Measurements from ENCODE around the gene CSAG1. TPM values are rescaled to one million over a fixed set of nuclear protein-coding genes. Genes with fewer than 3 reads are reported as not detected.
A peak's percentile ranks its signal among the peaks of the same experiment; 100 is the strongest.
"Not testable (repeated sequence)": the region's sequence is repeated elsewhere in the genome, so short reads cannot be mapped to it uniquely, and the experiment has no call there.

CSAG1 gene, protein sequence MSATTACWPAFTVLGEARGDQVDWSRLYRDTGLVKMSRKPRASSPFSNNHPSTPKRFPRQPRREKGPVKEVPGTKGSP
- 12.9 and 20.9 TPM in 2 replicates for total RNA-seq (2014; rRNA removed; shearing (Covaris generic))

DNA sequence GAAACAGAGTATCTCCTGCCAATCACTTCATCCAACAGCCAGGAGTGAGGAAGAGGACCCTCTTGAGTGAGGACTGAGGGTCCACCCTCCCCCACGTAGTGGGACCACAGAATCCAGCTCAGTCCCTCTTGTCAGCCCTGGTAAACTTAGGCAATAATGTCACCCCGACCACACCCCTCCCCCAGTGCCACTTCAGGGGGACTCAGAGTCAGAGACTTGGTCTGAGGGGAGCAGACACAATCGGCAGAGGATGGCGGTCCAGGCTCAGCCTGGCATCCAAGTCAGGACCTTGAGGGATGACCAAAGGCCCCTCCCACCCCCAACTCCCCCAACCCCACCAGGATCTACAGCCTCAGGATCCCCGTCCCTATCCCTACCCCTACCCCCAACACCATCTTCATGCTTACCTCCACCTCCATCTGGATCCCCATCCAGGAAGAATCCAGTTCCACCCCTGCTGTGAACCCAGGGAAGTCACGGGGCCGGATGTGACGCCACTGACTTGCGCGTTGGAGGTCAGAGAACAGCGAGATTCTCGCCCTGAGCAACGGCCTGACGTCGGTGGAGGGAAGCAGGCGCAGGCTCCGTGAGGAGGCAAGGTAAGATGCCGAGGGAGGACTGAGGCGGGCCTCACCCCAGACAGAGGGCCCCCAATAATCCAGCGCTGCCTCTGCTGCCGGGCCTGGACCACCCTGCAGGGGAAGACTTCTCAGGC lies at the start of gene CSAG1, which contains the start of gene MAGEA12:
Gene CSAG1 (minus strand): TSS at position 461 of the 715 bp plus-strand sequence. CDS start 1,261 bp downstream, outside the sequence.
Gene MAGEA12 (plus strand): TSS at position 497 of the 715 bp plus-strand sequence. CDS start 2,405 bp downstream, outside the sequence.
- DNase-seq (ENCODE audit: low read depth), result peak; percentile 74

DNA sequence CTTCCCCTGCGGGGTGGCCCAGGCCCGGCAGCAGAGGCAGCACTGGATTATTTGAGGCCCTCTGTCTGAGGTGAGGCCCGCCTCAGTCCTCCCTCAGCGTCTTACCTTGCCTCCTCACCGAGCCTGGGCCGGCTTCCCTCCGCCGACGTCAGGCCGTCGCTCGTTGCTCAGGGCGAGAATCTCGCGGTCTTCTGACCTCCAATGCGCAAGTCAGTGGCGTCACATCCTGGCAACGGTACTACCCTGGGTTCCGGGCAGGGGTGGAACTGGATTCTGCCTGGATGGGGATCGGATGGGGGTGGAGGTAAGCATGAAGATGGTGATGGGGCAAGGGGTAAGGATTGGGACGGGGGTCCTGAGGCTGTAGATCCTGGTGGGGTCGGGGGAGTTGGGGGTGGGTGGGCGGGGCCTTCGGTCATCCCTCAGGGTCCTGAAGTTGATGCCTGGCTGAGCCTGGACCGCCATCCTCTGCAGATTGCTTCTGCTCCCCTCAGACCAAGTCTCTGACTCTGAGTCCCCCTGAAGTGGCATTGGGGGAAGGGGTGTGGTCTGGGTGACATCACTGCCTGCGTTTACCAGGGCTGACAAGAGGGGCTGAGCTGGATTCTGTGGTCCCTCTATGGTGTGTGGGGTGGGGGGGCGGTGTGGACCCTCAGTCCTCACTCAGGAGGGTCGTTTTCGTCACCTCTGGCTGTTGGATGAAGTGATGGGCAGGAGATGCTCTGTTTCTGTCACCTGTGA lies 36.2 kb upstream of the CSAG1 start, which contains the start of gene MAGEA6:
Gene MAGEA6 (minus strand): TSS at position 141 of the 741 bp plus-strand sequence. CDS start 2,039 bp downstream, outside the sequence.
- DNase-seq (ENCODE audit: low read depth), result not testable (repeated sequence)

DNA sequence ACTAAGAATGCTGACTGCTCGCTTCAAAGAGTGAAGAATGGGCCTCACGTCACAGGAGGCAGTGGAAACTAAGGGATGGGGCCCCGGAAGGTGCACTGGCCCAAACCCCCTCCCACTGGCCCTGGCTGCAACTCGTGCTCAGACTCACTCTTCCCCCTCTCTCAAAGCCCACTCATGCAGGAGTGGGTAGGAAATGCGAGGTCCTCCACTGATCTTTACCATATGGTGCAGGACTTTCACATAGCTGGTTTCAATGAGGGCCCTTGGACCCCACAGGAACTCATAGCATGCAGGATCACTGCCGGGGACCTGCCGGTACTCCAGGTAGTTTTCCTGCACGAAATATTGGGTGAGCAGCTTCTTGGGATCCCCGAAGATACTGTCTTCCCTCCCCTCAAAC lies 33.0 kb upstream of the CSAG1 start:
- DNase-seq (ENCODE audit: low read depth), result not testable (repeated sequence)

DNA sequence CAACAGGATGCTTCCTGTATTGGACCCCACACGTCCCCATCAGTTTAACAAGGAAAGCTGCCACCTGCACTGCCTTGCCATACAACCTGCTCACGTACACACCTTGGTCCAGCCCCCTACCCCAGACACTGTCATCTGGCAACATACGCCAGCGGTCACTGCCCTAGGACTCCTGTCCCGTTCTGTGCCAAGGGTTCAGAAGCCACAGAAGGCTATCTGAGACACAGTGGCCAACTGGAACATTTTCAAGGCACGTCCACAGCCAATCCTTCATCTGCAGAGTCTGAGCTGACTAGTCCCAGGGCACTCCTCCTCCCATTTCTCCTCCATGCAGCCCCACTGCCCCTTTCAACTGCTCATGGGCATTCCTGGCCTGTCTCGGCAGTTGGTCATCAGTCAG lies 28.1 kb upstream of the CSAG1 start:
- not testable (repeated sequence) for DNase-seq (ENCODE audit: low read depth)

DNA sequence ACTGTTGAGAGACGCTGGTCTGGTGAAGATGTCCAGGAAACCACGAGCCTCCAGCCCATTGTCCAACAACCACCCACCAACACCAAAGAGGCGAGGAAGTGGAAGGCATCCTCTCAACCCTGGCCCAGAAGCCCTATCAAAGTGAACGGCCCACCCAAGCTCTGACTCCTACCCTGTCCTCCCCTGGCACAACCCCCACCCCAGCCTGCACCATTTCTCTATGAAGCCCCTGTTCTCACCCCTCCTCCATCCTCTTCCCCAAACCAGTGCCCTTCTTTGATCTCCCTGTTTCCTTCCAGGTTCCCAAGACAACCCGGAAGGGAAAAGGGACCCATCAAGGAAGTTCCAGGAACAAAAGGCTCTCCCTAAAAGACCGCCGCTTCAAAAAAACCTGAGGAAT lies 26.0 kb upstream of the CSAG1 start:
- not testable (repeated sequence) for DNase-seq (ENCODE audit: low read depth)

DNA sequence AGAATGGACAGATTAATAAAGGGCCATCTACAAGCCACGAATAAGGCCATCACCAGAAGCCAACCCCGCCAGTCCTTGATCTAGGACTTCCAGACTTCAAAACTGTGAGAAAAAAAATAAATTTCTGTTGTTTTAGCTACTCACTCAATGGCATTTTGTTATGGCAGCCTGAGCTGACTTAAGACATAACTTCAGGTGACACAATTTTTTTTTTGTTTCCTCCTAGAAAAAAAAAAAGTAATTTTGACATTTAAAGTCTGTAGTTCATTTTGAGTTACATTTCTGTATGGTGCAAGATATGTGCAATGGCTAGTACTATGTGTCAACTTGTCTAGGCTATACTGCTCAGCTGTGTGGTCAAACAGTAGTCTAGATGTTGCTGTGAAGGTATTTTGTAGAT lies 25.4 kb upstream of the CSAG1 start, which contains the start of gene CSAG3:
Gene CSAG3 (plus strand): TSS at position 301 of the 400 bp plus-strand sequence.
- DNase-seq (ENCODE audit: low read depth), result not testable (repeated sequence)

DNA sequence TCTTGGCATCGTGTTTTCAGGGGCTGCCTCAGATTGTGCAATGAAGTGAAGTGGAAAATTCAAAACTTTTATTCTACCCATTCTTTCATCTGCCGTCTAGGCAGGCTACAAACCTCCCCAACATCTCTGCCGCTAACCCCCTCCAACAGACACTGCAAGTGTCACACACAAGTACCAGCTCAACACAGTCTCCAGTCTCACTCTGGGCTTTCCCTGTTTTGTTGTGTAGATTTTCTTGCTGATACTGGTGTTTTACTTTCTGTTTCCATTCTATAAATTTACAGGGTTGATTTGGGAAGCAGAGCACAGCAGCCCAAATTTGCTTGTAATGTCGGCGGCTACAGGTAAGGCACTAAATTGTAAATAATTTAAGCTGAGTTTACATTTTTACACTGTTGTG lies 21.4 kb upstream of the CSAG1 start:
- DNase-seq (ENCODE audit: low read depth), result not testable (repeated sequence)

DNA sequence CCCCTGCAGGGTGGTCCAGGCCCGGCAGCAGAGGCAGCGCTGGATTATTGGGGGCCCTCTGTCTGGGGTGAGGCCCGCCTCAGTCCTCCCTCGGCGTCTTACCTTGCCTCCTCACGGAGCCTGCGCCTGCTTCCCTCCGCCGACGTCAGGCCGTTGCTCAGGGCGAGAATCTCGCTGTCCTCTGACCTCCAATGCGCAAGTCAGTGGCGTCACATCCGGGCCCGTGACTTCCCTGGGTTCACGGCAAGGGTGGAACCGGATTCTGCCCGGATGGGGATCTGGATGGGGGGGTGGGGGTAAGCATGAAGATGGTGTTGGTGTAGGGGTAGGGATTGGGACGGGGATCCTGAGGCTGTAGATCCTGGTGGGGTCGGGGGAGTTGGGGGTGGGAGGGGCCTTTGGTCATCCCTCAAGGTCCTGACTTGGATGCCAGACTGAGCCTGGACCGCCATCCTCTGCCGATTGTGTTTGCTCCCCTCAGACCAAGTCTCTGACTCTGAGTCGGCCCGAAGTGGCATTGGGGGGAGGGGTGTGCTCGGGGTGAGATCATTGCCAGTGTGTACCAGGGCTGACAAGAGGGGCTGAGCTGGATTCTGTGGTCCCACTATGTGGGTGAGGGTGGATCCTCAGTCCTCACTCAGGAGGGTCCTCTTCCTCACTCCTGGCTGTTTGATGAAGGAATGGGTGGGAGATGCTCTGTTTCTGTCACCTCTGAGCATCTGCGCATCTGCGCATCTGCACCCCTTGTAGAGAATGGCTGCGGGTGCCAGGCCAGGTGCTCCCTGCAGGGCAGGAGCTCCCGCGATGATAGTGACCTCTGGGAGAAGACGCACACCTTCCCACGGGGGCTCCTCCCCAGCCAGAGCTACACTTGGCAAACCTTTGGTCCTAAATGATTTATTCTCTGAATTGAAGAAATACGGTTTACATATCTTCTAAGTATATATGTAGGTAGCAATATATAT lies 20.4 kb upstream of the CSAG1 start, which contains the start of gene MAGEA2:
Gene MAGEA2 (minus strand): TSS at position 157 of the 965 bp plus-strand sequence. CDS start 2,479 bp downstream, outside the sequence.
- DNase-seq (ENCODE audit: low read depth), result not testable (repeated sequence)

DNA sequence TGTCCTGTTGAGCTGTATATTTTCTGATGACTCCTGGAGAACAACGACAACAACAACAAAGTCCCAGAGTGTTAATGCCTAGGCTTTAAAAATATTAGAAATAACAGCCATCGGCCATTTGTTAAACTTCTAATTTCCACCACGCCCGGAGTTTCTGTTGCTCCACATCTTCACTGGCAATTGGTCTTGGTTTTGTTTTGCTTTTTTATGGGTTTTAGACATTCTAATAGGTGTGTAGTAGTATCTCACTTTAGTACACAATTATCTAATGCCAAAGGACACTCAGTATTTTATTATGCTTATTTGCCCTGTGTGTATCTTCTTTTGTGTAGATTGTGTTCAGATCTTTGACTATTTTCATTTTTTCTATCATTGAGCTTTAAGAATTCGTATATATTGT lies 5.0 kb upstream of the CSAG1 start:
- DNase-seq (ENCODE audit: low read depth), result no peak

DNA sequence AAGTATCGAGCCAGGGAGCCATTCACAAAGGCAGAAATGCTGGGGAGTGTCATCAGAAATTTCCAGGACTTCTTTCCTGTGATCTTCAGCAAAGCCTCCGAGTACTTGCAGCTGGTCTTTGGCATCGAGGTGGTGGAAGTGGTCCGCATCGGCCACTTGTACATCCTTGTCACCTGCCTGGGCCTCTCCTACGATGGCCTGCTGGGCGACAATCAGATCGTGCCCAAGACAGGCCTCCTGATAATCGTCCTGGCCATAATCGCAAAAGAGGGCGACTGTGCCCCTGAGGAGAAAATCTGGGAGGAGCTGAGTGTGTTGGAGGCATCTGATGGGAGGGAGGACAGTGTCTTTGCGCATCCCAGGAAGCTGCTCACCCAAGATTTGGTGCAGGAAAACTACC lies 3.0 kb upstream of the CSAG1 start:
- DNase-seq (ENCODE audit: low read depth), result not testable (repeated sequence)

DNA sequence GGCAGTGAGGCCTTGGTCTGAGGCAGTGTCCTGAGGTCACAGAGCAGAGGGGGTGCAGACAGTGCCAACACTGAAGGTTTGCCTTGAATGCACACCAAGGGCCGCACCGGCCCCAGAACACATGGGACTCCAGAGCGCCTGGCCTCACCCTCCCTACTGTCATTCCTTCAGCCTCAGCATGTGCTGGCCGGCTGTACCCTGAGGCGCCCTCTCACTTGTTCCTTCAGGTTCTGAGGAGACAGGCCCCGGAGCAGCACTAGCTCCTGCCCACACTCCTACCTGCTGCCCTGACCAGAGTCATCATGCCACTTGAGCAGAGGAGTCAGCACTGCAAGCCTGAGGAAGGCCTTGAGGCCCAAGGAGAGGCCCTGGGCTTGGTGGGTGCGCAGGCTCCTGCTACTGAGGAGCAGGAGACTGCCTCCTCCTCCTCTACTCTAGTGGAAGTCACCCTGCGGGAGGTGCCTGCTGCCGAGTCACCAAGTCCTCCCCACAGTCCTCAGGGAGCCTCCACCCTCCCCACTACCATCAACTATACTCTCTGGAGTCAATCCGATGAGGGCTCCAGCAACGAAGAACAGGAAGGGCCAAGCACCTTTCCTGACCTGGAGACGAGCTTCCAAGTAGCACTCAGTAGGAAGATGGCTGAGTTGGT lies 2.5 kb upstream of the CSAG1 start:
- no peak for DNase-seq (ENCODE audit: low read depth)

DNA sequence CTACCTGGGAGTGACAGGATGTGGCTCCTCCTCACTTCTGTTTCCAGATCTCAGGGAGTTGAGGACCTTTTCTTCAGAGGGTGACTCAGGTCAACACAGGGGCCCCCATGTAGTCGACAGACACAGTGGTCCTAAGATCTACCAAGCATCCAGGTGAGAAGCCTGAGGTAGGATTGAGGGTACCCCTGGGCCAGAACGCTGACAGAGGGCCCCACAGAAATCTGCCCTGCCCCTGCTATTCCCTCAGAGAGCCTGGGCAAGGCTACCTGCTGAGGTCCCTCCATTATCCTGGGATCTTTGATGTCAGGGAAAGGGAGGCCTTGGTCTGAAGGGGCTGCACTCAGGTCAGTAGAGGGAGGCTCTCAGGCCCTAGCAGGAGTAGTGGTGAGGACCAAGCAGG lies 1.6 kb upstream of the CSAG1 start:
- DNase-seq (ENCODE audit: low read depth), result no peak

DNA sequence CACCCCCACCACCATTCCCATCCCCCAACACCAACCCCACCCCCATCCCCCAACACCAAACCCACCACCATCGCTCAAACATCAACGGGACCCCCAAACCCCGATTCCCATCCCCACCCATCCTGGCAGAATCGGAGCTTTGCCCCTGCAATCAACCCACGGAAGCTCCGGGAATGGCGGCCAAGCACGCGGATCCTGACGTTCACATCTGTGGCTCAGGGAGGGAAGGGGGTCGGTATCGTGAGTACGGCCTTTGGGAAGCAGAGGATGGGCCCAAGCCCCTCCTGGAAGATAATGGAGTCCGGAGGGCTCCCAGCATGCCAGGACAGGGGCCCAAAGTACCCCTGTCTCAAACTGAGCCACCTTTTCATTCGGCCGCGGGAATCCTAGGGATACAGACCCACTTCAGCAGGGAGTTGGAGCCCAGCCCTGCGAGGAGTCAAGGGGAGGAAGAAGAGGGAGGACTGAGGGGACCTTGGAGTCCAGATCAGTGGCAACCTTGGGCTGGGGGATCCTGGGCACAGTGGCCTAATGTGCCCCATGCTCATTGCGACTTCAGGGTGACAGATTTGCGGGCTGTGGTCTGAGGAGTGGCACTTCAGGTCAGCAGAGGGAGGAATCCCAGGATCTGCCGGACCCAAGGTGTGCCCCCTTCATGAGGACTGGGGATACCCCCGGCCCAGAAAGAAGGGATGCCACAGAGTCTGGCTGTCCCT lies 780 bp upstream of the CSAG1 start:
- DNase-seq (ENCODE audit: low read depth), result not testable (repeated sequence)

DNA sequence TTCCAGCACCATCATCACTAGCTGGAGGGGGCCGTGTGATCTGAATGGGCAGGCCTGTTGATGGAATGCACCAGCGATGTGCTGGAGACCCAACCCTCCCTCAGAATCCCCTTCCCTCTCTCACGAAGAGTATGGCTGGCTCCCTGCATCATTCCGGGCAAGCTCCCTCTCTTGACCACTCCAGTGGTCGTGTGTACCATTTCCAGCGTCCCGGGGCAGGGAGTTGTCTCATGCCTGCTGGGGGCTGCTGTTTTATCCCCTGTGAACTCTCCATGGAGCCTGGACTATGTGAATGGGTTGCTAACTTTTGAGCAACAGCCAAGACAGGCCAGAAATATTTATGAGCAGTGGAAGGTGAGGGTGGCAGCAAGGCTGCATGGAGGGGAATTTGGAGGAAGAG lies 8.1 kb downstream of the CSAG1 start:
- DNase-seq (ENCODE audit: low read depth), result no peak

DNA sequence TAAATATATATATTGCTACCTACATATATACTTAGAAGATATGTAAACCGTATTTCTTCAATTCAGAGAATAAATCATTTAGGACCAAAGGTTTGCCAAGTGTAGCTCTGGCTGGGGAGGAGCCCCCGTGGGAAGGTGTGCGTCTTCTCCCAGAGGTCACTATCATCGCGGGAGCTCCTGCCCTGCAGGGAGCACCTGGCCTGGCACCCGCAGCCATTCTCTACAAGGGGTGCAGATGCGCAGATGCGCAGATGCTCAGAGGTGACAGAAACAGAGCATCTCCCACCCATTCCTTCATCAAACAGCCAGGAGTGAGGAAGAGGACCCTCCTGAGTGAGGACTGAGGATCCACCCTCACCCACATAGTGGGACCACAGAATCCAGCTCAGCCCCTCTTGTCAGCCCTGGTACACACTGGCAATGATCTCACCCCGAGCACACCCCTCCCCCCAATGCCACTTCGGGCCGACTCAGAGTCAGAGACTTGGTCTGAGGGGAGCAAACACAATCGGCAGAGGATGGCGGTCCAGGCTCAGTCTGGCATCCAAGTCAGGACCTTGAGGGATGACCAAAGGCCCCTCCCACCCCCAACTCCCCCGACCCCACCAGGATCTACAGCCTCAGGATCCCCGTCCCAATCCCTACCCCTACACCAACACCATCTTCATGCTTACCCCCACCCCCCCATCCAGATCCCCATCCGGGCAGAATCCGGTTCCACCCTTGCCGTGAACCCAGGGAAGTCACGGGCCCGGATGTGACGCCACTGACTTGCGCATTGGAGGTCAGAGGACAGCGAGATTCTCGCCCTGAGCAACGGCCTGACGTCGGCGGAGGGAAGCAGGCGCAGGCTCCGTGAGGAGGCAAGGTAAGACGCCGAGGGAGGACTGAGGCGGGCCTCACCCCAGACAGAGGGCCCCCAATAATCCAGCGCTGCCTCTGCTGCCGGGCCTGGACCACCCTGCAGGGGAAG lies 19.4 kb downstream of the CSAG1 start, which contains the start of gene MAGEA2B:
Gene MAGEA2B (plus strand): TSS at position 814 of the 973 bp plus-strand sequence. CDS start 2,479 bp downstream, outside the sequence.
- DNase-seq (ENCODE audit: low read depth), result not testable (repeated sequence)

DNA sequence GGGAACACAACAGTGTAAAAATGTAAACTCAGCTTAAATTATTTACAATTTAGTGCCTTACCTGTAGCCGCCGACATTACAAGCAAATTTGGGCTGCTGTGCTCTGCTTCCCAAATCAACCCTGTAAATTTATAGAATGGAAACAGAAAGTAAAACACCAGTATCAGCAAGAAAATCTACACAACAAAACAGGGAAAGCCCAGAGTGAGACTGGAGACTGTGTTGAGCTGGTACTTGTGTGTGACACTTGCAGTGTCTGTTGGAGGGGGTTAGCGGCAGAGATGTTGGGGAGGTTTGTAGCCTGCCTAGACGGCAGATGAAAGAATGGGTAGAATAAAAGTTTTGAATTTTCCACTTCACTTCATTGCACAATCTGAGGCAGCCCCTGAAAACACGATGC lies 20.3 kb downstream of the CSAG1 start:
- not testable (repeated sequence) for DNase-seq (ENCODE audit: low read depth)

DNA sequence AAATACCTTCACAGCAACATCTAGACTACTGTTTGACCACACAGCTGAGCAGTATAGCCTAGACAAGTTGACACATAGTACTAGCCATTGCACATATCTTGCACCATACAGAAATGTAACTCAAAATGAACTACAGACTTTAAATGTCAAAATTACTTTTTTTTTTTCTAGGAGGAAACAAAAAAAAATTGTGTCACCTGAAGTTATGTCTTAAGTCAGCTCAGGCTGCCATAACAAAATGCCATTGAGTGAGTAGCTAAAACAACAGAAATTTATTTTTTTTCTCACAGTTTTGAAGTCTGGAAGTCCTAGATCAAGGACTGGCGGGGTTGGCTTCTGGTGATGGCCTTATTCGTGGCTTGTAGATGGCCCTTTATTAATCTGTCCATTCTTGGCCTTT lies 24.3 kb downstream of the CSAG1 start, which contains the start of gene CSAG2:
Gene CSAG2 (minus strand): TSS at position 101 of the 400 bp plus-strand sequence. CDS start 161 bp downstream, outside the sequence.
- not testable (repeated sequence) for DNase-seq (ENCODE audit: low read depth)

DNA sequence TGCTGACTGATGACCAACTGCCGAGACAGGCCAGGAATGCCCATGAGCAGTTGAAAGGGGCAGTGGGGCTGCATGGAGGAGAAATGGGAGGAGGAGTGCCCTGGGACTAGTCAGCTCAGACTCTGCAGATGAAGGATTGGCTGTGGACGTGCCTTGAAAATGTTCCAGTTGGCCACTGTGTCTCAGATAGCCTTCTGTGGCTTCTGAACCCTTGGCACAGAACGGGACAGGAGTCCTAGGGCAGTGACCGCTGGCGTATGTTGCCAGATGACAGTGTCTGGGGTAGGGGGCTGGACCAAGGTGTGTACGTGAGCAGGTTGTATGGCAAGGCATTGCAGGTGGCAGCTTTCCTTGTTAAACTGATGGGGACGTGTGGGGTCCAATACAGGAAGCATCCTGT lies 27.0 kb downstream of the CSAG1 start:
- DNase-seq (ENCODE audit: low read depth), result not testable (repeated sequence)

Measured in Daoy (cell line).